Tibial nerve (tissue), 3 donors: ENCODE measurements around the gene AUTS2.

Experiments used
- CTCF ChIP-seq, 5 experiments: fragments of 200-600 bp in 3 of 5; fragments of 450-650 bp in 2 of 5; sonication (generic) in 3 of 5; IDR thresholded peaks; one replicate each; pipeline ENCODE4 v1.5.1; 2016 to 2019; ENCODE audit warnings: antibody characterized with exemption in 5 of 5, mild to moderate bottlenecking in 3 of 5, moderate library complexity in 2 of 5
- POLR2A ChIP-seq, 2 donors: fragments of 450-650 bp; IDR thresholded peaks; one replicate each; pipeline ENCODE4 v1.6.1; 2017; ENCODE audit warnings: antibody characterized with exemption in 2 of 2, mild to moderate bottlenecking in 2 of 2, moderate library complexity in 2 of 2

GRCh38 chr7:70695795-70696083, 1097.5 kb downstream of the AUTS2 start:
- TF ChIP-seq CTCF (IDR thresholded peaks at IDR 0.05) (no peak), POLR2A (IDR thresholded peaks at IDR 0.05) (no peak)
